Erythroblast (primary cell): Measurements from ENCODE around the gene VAV3.
"Not testable (repeated sequence)": the region's sequence is repeated elsewhere in the genome, so short reads cannot be mapped to it uniquely, and the experiment has no call there.

ENCODE experiments used
- DNase-seq, 2 experiments: peaks; one replicate each; lab custom pipeline; 2025; lab: John Stamatoyannopoulos, UW
- GATA1 ChIP-seq: IDR thresholded peaks from 2 replicates; pipeline ENCODE4 v1.6.1; 2011; ENCODE audit warnings: low read depth, mild to moderate bottlenecking, control low read depth, low read length, moderate library complexity
- POLR2A ChIP-seq: IDR thresholded peaks from 2 replicates; pipeline ENCODE4 v1.6.1; 2011; ENCODE audit warnings: mild to moderate bottlenecking, low read length

The VAV3 gene

DNA sequence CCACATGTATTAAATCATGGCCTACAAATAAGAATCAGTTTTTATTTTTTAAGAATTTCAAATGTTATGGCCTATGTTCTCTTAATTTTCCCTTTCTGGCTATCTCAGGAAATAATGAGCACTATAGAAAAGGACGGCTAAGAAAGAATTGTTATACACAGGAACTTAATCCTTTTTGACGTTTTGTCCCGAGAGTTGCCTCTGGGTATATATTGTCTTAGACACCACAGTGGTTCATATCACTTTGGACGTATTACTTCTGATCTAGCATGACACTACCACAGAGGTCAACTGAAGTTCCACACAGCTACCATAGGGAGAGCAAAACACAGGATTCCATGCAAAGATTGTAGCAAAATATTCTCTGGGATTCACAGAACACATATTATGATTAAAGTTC, 307.6 kb downstream of the VAV3 start:
- no peak for TF ChIP-seq GATA1
- no peak for TF ChIP-seq POLR2A
- no peak for DNase-seq

GRCh38 chr1:107653765-107654164, 311.2 kb downstream of the VAV3 start:
- no peak for DNase-seq
- TF ChIP-seq GATA1, result no peak
- TF ChIP-seq POLR2A, result no peak

DNA sequence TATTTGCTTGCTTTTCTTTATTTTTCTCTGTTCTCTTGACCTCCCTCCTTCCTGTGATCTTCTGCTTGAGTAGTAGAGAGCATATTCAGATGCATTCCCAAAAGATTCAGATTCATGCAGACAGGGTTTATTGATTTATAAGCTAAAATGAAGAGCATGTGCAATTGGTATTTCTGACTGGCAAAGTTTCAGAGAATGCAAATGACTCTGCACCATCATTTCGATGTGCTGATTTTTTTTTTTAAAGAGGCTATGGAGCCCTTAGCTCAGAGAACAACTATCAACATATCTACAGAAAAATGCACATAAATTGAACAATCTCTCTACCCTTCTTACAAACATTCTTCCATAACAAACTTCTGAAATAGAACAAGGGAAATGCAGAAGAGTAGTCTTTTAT, 312.0 kb downstream of the VAV3 start:
- no peak for DNase-seq
- TF ChIP-seq GATA1 (no peak), POLR2A (no peak)

- DNase-seq, result not testable (repeated sequence)
Observed at GRCh38 chr1:107650825-107651224, 314.2 kb downstream of the VAV3 start.

DNA sequence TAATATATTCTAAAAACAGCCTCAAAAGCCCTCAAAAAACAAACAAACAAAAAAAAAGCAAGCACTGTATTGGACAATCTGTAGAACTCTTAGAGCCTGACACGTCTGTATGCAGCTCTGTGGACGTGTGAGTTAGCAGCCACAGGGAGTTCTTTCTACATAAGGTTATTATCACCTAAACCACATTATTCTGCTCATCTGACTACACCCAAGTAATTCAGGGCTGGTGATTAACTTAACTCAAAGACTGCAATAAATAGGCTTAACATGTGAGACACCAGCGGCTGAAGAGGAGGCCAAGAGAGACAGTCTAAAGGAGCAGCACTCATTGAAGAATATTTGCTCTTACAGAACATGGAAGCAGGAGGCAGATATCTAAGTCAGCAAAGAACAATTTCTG, 316.0 kb downstream of the VAV3 start:
- no peak for TF ChIP-seq GATA1
- TF ChIP-seq POLR2A, result no peak
- no peak for DNase-seq

DNA sequence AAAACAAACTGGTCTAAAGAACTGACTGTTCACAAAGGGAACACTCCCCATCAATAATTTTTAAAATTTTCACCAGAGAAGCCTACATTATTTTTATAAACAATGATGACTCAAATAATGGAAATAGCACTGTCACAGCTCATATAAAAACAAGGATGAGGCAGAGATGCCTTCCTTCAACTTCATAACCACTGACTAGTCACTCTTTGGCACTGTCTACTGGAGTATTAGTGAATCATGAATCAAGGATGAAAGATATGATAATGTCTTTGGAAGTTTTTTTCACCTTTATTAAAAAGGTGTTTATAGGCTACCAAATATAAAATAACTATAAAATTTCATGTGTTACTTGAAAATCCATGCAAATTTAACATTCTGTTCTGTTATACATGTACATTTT, 316.9 kb downstream of the VAV3 start:
- no peak for DNase-seq
- TF ChIP-seq POLR2A, result no peak
- TF ChIP-seq GATA1, result no peak

DNA sequence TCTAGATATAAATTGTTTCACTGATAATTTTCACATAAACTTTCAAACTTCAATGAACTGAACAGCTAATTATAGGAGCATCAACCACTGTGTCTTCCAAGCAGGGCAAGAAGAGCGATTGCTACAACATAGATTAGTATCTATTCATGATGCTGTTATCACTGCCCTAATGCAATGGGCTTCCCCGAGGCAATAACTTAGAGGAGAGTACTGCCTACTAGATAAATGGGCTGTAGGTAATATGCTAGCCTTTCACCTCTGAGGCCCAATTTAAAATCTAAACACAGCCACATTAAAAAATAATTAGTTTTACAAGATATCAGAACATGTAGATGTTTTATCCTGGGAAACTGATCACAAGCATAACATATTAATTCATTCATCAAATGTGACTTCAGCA, 318.0 kb downstream of the VAV3 start:
- no peak for DNase-seq

GRCh38 chr1:107643766-107644165, 321.2 kb downstream of the VAV3 start:
- DNase-seq, result no peak
- TF ChIP-seq GATA1, result no peak
- TF ChIP-seq POLR2A, result no peak

More for the DNA sequence above, 318.0 kb downstream of the VAV3 start:
- TF ChIP-seq POLR2A (no peak), GATA1 (no peak)

DNA sequence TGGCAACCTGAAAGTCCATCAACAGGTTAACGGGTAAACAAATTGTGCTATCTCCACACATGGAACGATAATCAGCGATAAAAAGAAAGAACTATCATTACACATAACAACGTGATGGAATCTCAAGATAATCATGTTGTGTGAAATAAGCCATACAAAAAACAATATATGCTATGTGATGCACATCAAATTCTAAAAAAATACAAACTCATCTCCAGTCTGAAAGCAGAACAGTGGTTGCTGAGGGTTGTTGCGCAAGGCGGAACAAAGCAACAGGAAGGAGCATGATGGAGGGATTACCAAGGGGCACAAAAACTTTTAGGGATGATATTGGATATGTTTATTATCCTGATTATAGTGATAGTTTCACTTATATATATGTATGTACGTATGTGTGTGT, 324.8 kb downstream of the VAV3 start:
- DNase-seq, result no peak
- TF ChIP-seq POLR2A, result no peak
- no peak for TF ChIP-seq GATA1

DNA sequence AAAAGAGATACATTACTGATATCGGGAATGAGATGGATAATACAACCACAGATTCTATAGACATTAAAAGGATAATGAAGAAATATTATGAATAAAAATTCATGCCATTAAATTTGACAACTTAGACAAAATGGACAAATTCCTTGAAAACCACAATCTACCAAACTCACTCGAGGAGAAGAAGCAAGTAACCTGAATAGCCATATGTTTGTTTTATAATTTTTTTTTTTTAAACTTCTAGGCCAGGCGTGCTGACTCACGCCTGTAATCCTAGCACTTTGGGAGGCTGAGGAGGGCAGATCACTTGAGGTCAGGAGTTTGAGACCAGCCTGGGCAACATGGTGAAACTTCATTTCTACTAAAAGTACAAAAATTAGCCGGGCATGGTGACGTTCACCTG, 327.9 kb downstream of the VAV3 start:
- no peak for DNase-seq
- TF ChIP-seq POLR2A, result no peak
- no peak for TF ChIP-seq GATA1

DNA sequence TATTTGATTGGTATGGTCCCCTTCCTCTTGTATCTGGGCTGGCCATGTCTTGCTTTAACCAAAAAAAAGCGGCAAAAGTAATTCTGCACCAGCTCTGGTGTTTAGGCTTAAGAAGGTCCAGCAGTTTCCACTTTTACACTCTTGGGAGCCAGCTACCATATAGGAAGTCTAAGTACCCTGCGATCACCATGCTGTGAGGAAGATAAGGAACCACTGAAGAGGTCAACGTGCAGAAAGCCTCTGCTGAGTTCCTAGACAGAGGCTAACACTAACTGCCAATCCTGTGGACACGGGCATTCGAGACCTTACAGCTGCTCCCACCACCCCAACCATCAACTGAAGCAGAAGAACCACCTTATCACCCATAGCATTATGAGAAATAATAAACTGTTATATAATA, 331.4 kb downstream of the VAV3 start:
- no peak for DNase-seq
- TF ChIP-seq POLR2A (no peak), GATA1 (no peak)

- TF ChIP-seq POLR2A, result no peak
- TF ChIP-seq GATA1, result no peak
- DNase-seq, result no peak
Observed at GRCh38 chr1:107626073-107626796, 338.7 kb downstream of the VAV3 start.

GRCh38 chr1:107625405-107626029, 339.5 kb downstream of the VAV3 start:
- DNase-seq, result no peak
- TF ChIP-seq GATA1 (no peak), POLR2A (no peak)

DNA sequence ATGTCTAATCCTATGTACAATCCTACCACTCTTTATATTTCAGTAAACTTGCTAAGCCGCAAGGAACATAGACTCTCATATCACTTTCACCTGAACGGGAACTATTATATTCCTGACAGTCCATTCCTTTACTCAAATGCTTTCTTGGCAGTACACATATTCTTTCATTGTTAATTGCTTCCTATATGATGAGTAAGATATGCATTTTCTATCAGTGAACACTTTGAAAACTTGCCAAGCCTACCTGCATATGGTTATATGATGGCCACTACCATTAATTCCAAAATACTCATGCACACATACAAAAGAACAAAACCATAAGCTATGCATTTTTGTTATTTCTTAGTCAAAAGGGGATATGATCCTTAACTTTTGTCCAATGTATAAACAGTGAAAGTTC, 341.5 kb downstream of the VAV3 start:
- DNase-seq, result no peak
- TF ChIP-seq GATA1 (no peak), POLR2A (no peak)

DNA sequence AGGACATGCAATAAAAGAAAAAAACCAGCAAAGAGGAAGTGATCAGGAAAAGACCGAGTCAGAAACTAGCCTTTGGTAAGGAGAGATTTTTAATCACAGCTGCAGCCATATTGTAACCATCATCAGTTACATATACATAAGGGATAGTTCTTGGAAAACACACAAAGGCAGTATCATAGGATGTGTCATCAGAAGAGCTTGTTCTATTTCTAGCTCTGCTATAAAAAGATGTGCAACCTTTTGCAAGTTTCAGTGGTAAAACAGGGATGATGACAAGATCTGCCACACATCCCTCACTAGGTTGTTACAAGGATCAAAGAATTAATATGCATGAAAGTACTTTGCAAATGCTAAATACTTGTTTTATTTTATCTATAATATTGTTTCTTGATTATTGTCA, 342.0 kb downstream of the VAV3 start:
- DNase-seq, result no peak
- no peak for TF ChIP-seq POLR2A

- no peak for TF ChIP-seq POLR2A
- TF ChIP-seq GATA1, result no peak
- DNase-seq, result no peak
Observed at GRCh38 chr1:107622535-107622934, 342.4 kb downstream of the VAV3 start.
